Activated CD8-positive, alpha-beta memory T cell treated with anti-CD3 and anti-CD28 coated beads for 48 hours (primary cell): ENCODE results near the gene KCNQ1.

ENCODE experiments used
- DNase-seq, 3 experiments: peaks; one replicate each; pipeline ENCODE4 v3.0.0-alpha.2; 2020; ENCODE audit warnings: low read depth in 2 of 3, low spot score in 2 of 3

Gene KCNQ1

GRCh38 chr11:2521733-2522630, 77.2 kb downstream of the KCNQ1 start:
- no peak for DNase-seq

DNA sequence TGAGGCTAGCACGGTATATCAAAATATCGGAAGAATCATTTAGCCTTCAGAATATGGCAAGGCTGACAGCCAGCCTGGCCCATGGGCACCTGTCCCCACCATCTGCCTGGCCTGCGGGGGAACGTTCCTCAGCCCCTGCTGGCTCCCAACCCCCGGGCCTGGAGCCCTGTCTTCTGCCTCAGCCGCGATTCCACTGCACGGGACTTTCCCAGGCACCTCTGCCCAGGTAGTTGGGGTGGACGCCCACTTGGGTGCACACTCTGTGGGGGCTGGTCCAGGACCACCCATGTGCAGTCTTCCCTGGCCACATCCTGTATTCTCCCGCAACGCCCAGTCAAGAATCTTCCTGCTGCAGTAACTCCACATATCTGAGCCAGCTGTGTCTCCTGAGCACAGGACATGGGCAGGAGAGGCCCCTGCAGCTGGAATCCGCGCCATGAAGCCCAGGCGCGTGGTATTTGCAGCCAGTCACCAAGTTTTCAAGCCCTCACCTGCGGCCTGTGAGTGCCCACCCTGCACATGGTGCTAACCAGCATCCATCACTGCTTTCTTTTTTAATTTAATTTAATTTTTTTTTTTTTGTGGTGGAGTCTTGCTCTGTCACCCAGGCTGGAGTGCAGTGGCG, 77.9 kb downstream of the KCNQ1 start:
- no peak for DNase-seq

DNA sequence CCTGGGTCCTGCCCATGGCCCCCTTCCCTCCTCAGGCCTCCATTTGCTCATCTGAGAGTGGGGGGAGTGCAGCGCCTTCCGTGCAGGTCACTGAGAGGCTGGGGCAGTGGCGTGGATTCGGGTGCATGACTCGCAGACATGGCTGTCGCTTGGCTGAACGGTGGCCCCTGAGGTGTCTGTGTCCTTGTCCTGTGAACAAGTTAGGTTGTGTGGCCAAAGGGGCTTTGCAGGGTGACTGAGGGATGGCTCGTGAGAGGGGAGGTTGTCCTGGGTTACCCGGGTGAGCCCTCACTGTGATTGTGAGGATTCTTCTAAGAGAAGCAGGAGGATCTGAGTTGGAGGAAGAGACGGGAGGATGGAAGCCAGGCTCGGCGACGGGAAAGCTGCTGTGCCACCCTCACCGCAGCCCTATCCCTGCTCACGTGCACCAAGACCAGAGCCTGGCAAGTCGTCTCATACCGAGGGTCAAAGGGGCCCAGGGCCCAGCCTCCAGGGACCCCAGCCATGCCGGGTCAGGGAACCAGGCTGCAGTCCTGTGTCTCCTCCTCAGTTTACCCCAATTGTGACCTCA, 79.1 kb downstream of the KCNQ1 start:
- no peak for DNase-seq

- DNase-seq, result no peak
Observed at GRCh38 chr11:2524446-2525165, 79.8 kb downstream of the KCNQ1 start.

DNA sequence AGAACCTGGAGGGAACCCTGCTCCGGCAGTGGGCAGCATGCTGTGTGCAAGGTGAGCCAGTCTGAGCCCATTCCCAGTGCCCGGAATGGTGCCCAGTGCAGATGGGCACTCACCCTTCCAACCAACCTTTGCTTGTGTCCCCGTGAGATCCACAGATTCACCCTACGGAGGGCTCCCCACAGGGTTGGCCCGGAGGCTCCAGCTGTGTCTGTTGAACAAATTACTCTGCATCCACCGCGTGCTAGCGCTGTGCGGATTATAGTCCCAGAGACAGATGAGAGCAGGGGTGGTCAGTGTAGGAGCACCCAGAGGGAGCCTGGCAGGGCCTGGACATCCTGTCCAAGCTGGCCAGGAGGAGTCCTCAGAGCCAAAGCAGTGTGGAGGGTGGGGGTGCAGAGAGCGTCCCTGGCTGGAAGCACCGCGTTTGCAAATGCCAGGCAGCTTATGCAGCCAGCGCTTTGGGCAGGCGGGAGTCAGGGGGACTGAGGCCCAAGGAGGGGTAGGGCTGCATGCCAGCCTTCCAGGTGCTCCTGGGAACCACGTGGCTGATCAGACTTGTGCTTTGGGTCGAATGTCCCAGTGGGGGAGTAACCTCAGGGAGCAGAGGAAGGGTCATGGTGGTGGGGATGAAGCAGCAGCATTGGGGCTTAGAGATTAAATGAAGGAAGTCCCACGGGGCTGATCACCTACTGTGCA, 80.5 kb downstream of the KCNQ1 start:
- no peak for DNase-seq

GRCh38 chr11:2525941-2526807, 81.4 kb downstream of the KCNQ1 start:
- DNase-seq, result no peak

- DNase-seq, result no peak
Observed at GRCh38 chr11:2526808-2527381, 82.1 kb downstream of the KCNQ1 start.

- no peak for DNase-seq
Observed at GRCh38 chr11:2527621-2528291, 82.9 kb downstream of the KCNQ1 start.

DNA sequence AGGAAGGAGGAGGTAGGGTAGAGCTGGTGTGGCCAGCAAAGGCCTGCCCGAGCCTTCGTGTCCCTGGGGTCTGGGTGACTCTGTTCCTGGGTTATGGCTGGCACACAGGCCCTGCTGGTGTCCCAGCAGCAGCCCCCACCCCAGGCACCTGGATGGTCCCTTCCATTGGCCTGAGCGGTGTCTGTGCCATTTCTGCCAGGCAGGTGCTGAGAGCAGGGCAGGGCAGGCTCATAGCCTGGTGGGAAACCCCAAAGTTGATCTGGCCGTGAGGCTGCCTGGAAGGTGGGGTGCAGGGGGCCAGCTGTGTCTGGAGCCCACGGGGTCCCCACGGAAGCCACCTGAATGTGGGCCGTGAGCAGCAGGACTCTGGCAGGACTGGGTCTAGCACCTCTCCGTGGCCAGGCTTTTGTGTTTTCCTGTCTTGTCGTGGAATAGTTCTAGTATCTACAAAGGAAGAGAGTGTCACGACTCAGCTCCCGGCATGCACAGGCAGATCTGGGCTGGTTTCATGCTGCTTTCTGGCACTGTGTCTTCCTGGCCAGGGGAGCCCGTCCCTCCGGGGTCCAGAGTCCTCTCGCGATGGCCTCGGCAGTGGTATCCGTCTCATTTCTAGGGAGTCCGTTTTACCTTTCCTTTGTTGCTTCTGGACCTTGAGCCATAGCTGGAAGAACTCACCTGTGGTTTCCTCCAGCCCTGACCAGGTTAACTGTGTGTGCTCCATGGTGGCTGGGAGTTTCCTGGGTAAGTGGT, 83.7 kb downstream of the KCNQ1 start:
- no peak for DNase-seq

GRCh38 chr11:2529173-2529572, 84.4 kb downstream of the KCNQ1 start:
- no peak for DNase-seq

GRCh38 chr11:2529636-2530035, 84.8 kb downstream of the KCNQ1 start:
- DNase-seq, result no peak

GRCh38 chr11:2530131-2530854, 85.5 kb downstream of the KCNQ1 start:
- DNase-seq, result no peak

DNA sequence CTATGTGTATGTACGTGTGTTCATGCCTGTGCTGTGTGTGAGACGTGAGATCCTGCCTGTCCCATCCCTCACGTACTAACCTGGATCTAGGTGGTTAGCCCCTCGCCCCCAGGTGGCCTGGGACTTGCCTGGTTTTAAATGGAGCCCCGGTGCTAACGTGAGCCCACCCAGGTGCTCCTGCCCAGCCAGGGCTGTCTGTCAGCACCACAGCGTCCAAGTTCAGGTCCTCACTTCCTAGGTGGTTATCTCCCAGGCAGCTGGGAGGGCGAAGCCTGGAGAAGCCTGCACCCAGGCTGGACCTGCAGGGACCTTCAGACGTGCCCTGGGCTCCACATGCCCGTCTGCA, 86.0 kb downstream of the KCNQ1 start:
- DNase-seq, result no peak

- DNase-seq, result peak in 2 of 3 experiments; percentile 66 to 67
Observed at GRCh38 chr11:2531277-2531986, 86.6 kb downstream of the KCNQ1 start.

GRCh38 chr11:2531987-2532703, 87.3 kb downstream of the KCNQ1 start:
- DNase-seq, result no peak
